Stimulated activated CD4-positive, alpha-beta T cell treated with anti-CD3 and anti-CD28 coated beads, Interleukin-4, amount 100 ng/mL, for 1 hour (primary cell): ENCODE measurements around the gene PRDM16.
"Not testable (repeated sequence)": the region's sequence is repeated elsewhere in the genome, so short reads cannot be mapped to it uniquely, and the experiment has no call there.

Experiments
- DNase-seq: peaks from one replicate; pipeline ENCODE4 v3.0.0-alpha.2; 2020

The PRDM16 gene

DNA sequence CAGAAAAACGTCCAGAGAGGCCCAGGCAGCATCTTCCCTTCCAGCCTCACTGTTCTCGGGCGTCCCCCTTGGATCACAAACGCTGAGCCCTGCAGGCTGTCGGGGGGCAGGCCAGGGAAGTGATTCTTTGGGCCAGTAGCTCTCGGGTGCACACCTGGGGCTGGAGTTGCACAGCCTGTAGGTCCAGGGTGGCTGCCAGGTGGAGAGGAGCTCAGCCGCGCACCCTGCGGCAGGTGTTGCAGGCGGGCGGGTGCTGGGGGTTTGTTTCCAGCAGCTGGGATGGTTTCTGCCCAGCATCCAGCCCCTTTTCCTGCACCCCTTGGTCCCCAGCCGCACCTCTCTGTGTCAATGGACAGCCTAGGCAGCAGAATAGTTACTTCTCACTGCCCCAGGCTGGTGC is 15.7 kb downstream of the PRDM16 start:
- DNase-seq, result no peak

DNA sequence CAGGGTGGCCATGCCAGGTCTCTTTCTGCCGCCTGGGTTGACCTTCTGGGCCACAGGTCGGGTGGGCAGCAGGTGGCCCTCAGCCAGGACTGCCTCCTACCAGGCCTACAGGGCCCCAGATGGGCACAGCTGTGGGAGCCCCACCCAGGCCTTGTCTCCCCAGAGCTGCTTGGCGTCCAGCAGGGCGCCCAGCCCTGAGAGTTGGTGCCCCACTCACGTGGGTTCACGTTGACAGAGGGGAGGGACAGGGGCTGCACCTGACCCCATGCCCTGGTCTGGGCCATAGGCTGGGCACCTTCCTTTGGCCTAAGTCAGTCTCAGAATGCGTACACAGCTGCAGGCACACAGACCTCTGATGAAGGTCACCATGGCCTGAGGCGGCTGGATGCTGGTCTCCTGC is 16.7 kb downstream of the PRDM16 start:
- no peak for DNase-seq

GRCh38 chr1:3086272-3086974 is 17.4 kb downstream of the PRDM16 start:
- no peak for DNase-seq

DNA sequence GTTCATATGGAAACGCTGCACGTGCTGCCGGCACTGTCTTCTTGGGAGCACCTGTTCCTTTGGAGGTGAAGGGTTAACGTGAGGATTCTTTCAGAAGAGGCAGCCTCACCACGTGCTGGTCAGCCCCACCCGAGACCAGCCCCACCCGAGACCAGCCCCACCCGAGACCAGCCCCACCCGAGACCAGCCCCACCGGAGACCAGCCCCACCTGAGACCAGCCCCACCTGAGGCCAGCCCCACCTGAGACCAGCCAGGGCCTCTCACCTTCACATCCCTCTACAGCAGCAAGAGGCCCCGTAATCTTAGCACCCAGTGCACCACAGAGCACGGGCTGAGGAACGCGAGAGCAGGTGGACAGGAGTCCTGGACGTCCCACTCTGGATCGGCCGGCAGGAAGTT is 18.0 kb downstream of the PRDM16 start:
- no peak for DNase-seq

DNA sequence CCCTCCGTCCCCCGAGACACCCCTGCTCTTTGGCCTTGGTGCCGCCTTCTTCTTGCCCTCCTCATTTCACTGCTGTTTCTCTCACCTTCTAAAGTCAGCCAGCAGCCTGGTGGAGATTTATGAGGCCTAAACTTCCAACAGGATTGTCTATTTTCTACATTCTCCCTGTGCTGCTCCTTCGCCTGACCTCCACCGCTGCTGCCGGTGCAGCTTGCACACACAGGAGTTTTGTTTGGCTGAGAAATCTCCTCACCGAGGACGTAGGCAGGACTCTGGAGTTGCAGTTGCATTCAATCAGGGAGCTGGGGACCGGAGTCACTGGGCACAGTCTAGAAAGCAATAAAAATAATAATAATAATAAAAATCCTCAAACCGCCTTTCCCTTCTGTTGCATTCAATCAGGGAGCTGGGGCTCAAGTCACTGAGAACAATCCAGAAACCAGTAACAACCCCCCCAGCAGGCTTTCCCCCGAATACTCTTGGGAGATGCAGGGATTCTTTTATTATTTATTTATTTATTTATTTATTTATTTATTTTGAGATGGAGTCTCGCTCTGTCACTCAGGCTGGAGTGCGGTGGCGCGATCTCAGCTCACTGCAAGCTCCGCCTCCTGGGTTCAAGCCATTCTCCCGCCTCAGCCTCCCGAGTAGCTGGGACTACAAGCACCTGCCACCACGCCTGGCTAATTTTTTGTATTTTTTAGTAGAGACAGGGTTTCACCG is 19.1 kb downstream of the PRDM16 start:
- DNase-seq, result not testable (repeated sequence)

DNA sequence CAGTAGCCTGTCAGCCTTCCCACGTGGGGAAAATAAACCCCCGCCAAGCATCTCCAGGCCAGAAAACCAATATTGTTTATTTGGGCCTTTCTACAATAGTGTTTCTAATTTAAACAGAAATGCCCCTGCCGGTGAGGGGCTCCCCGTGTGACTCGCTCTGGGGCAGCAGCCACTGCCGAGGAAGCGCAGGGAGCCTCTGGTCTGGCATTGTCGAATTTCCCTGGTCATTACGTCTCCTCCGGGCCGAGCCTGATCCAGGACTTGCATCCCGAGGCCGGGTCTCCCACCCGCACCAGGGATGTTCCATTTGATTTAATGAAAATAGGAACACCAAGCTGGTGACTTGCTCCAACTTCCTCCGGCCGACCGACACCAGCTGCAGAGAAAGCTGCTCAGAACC is 20.5 kb downstream of the PRDM16 start:
- DNase-seq, result no peak

GRCh38 chr1:3091334-3091733 is 22.3 kb downstream of the PRDM16 start:
- no peak for DNase-seq

- DNase-seq, result no peak
Observed at GRCh38 chr1:3092530-3092929, 23.5 kb downstream of the PRDM16 start.

- no peak for DNase-seq
Observed at GRCh38 chr1:3093898-3094626, 25.1 kb downstream of the PRDM16 start.

- no peak for DNase-seq
Observed at GRCh38 chr1:3094863-3095780, 26.1 kb downstream of the PRDM16 start.

DNA sequence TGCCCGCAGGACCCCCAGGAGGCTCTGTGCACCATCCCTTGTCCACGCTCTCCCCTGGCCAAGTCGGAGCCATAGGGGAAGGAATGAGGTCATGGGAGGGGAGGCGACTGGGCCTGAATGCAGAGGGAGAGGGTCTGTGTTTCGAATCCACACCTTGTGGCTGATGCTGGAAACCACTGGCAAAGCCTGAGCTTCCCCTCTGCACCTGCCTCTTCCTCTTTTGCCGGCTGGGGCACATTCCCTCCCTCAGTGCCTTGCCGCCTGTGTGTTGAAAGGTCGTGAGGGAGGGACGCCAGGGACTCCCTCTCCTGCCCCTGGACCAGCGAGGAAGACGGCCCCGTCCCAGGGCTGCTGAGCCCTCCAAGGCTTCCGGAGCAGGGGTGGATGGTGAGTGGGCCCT is 27.3 kb downstream of the PRDM16 start:
- DNase-seq, result no peak

- DNase-seq, result no peak
Observed at GRCh38 chr1:3097231-3097630, 28.2 kb downstream of the PRDM16 start.

GRCh38 chr1:3097861-3098260 is 28.9 kb downstream of the PRDM16 start:
- no peak for DNase-seq

DNA sequence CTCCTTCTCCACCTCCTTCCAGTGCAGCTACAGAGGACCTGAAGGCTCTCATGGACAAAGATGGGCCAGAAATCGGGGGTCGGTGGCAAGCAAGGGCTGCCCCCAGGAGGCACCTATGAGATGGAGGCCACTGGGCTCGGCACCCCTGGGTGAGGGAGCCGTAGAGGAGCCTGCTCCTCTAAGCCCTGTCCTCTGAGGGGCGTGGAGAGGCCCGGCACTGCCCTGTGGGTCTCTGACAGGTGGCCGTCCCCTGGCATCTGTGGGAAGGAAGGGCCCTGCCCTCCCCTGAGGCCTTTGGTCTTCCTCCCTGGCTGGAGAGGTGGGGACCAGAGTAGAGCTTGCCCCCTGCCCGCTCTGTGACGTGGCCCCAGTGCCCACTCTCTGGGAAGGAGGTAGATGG is 30.9 kb downstream of the PRDM16 start:
- DNase-seq, result no peak

DNA sequence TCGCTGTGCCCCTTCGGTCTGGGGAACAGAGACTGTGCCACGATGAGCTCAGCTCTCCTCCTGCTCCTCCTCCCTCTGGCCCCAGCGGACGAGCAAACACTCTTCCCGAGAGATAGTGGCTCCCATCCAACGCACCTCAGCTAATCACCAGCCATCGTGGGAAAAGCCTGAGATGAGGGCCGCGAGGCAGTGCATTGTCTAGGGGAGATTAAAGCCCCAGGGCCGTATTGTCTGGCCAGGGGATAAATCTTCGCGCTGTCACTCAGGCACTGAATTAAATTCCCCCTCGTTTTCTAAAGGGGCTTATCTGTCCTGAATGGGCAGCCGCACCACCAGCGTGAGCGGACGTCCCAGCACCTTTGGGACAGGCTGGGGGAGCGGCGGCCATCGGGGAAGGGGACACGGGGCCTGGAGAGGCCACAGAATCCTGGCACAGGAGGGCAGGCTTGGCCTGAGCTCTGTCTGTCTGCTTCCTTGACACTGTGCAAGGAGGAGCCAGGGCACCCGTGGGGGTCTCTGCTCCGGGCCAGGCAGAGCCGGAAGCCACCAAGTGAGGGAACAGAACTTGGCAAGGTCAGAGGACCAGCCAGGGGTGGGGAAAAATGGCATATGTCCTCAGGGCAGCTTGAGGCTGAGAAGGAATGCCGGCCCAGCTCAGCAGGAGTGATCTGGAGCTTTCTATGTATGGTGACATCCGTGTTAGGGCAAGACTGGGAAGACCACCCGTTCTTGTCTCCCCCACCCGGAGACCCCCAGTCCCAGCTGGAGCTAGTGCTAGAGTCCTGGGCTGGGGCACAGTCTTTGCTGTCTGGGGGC is 32.3 kb downstream of the PRDM16 start:
- no peak for DNase-seq

DNA sequence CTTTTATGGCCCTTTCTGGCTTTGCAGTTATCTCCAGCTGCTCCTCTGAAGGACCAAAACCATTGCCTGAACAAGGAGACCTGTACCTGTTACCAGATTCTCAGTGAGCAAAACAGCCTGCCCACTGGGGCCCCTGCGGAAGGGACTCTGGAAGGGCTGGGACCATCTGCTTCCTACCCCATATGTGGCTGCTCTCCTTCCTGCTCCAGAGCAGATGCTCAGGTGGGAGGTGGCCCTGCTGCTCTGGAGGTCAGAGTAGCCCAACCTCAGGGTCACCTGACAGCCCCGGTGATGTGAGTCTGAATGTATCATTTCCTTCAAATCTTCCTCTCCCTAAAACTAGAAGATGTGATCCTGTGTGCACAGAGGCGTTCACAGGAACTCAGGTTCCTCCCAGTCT is 33.6 kb downstream of the PRDM16 start:
- no peak for DNase-seq

GRCh38 chr1:3103967-3104677 is 35.1 kb downstream of the PRDM16 start:
- DNase-seq, result no peak

- DNase-seq, result no peak
Observed at GRCh38 chr1:3105167-3105863, 36.3 kb downstream of the PRDM16 start.

GRCh38 chr1:3106216-3106615 is 37.2 kb downstream of the PRDM16 start:
- DNase-seq, result no peak

DNA sequence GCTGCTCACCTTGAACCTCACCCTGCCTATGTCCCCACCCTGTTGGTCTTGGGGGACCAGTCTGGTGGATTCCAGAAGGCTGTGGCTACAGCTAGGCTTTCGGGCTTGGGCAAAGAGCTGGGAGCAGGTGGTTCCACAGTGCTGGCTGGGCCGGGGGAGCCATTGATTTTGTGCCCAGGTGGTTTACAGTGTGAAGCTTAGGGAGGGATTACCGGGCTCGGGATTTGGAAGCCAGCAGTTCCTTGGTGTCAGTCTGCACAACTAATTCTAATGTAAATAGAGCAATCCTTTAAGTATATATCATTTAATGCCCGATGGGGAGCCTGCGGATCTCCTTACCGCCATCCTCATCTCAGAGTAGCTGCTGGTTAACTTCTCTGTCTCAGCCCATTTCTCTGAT is 38.2 kb downstream of the PRDM16 start:
- no peak for DNase-seq

DNA sequence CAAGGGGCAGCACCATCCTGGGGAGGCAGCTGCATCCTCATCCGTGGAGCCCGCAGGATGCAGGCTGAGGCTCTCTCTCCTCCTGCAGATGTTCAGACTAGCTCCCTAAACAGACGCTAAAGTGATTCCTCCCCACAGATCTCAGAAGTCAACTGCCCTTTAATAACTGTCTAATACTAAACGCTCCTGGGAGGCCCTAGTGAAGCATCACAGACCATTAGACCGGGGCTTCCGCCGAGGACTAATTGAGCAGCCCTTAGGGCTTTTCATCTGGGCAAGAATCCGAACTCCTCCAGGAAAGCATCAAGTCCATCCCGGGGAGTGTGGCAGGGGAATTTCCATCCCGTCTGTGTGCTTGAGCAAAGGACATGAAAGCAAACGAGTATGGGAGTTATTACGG is 40.4 kb downstream of the PRDM16 start:
- DNase-seq, result no peak
